GM19099 (cell line): ENCODE measurements around the gene AP2M1.

Experiments
- POLR2A ChIP-seq: IDR thresholded peaks from 3 replicates; pipeline ENCODE4 v1.6.1; 2011; ENCODE audit warnings: low read depth; ENCODE audit not compliant: insufficient read length; ENCODE audit errors: extremely low read depth

AP2M1 gene

GRCh38 chr3:184154885-184155643 is 19.6 kb upstream of the AP2M1 start, which contains the start of gene DVL3:
Gene DVL3, plus strand, starts transcription at chr3:184155377. Its CDS starts 259 bp downstream, at chr3:184155636.
- TF ChIP-seq POLR2A = no peak

DNA sequence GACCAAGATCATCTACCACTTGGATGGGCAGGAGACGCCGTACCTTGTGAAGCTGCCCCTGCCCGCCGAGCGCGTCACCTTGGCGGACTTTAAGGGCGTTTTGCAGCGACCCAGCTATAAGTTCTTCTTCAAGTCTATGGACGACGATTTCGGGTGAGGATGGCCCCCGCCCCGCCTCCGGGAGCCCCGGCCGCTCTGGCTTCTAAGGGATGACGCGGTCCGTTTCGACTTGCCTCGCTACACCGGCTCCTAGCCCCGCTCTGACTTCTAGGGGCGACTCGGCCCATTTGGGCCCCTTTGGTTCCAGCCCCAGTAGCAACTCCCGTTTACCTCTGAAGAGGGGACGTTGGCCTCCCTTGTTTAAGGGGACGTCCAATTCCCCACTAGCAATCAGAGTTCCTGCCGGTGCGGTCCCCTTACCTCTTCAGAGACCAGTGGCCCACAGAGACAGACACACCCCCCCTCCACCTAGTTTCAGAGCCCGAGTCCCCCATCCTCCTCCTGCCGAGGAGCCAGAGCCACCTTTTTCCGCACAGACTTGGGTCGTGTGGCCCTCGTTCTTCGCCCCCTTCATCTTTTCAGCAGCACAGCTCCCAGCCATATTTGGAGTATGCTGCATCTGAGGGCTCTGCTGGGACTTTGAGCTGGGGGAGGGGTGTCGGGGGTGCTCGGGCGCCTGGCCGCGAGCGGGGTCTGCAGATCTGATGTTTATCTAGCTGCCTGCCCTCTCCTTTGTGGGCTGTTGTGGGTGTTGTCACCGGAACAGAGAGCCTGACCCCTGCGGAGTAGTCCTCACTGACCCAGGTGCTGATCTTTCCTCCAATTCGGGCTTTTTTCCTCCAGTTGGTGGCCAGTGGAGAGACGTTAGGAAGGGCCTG is 18.8 kb upstream of the AP2M1 start:
- TF ChIP-seq POLR2A = no peak

- no peak for TF ChIP-seq POLR2A
Measured at GRCh38 chr3:184156522-184156955, 18.1 kb upstream of the AP2M1 start.

- TF ChIP-seq POLR2A = no peak
Measured at GRCh38 chr3:184157206-184157605, 17.4 kb upstream of the AP2M1 start.

DNA sequence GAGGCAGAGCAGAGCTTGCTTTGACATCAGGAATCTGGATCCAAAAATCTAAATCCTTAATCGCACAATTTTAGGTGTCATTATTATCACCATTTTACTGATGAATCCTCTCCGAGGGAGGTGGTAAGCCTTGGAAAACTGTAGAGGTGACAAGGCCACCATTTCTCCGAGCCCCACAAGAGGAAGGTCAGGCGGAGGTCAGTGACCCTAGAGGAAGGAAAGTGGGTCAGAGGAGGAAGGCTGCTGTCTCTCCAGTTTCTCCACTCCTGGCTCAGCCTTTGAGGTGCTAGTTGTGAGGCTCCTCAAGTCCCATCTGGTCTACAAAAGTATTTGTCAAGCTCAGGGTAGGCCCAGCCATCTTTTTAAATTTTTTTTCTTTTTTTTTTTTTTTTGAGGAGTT is 16.3 kb upstream of the AP2M1 start:
- no peak for TF ChIP-seq POLR2A

DNA sequence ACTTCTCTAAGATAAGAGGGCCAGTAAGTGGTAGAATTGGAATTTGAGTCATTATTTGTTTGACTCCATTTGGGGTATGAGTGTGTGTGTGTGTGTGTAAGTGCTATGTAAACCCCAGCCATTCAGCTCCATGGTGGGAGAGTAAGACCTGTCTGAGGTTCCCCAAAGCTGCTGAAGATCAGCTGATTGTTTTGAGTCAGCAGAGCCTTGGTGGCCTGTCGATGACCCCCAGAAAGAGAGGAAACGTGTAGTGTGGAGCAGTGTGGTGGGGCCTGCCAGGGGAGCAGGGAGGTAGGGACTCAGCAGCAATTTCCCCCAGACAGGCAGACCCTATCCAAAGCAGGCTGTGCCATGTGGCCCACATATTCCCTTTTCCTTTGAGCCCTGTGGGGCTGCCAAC is 14.2 kb upstream of the AP2M1 start:
- TF ChIP-seq POLR2A = no peak

- TF ChIP-seq POLR2A = no peak
Measured at GRCh38 chr3:184164648-184165330, 9.9 kb upstream of the AP2M1 start.

DNA sequence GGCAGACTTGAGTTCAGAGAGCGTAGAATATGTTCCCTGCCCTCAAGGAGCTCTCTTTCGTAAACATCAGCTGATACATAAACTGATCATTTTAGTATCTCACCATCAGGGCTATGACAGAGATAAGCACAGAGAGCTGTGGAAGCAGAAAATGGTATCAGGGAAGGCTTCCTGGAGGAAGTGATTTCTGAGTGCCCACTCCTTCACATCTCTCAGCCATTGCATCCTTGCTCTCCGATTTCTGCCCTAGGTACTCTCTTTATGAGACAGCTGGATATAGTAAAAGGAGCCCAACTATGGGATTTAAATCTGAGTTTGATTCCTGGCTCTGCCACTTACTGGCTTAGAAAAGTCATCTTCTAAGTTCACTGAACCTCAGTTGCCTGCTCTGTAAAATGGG is 9.1 kb upstream of the AP2M1 start:
- no peak for TF ChIP-seq POLR2A

GRCh38 chr3:184166671-184167070 is 8.0 kb upstream of the AP2M1 start:
- TF ChIP-seq POLR2A = no peak

DNA sequence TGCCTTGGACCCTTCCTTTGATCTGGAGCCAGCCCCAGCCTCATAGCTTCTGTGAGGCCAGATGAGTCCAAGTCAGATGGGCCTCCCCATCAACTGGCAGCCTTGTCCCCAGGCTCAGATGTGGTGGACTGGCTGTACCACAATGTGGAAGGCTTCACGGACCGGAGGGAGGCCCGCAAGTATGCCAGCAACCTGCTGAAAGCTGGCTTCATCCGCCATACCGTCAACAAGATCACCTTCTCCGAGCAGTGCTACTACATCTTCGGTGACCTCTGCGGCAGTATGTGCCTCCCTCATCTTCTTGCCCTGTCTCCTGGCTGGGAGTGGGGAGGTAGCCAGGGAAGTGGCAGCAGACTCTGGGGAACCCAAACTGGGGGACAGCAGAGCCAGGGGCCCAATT is 6.9 kb upstream of the AP2M1 start:
- no peak for TF ChIP-seq POLR2A

GRCh38 chr3:184168363-184169120 is 6.1 kb upstream of the AP2M1 start:
- no peak for TF ChIP-seq POLR2A

- no peak for TF ChIP-seq POLR2A
Measured at GRCh38 chr3:184169896-184170875, 4.5 kb upstream of the AP2M1 start.

DNA sequence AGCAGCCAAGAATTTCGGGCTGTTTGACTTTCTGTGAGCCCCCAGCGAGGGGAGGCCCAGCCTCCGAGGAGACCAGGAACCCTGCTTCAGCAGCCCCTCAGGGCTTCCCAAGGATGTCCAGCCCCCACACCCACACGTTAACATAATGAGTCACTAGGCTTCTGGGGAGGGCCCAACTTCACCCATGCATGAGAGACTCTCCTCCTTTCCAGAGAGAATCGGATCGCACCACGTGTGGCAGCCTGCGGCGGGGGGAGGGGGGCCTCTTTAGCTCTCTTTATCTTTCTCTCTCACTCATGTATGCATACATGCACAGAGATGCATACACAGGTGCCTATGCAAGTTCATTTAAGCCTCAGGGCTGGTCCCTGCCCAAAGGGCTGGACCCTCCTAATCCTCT is 3.1 kb upstream of the AP2M1 start:
- TF ChIP-seq POLR2A = no peak

DNA sequence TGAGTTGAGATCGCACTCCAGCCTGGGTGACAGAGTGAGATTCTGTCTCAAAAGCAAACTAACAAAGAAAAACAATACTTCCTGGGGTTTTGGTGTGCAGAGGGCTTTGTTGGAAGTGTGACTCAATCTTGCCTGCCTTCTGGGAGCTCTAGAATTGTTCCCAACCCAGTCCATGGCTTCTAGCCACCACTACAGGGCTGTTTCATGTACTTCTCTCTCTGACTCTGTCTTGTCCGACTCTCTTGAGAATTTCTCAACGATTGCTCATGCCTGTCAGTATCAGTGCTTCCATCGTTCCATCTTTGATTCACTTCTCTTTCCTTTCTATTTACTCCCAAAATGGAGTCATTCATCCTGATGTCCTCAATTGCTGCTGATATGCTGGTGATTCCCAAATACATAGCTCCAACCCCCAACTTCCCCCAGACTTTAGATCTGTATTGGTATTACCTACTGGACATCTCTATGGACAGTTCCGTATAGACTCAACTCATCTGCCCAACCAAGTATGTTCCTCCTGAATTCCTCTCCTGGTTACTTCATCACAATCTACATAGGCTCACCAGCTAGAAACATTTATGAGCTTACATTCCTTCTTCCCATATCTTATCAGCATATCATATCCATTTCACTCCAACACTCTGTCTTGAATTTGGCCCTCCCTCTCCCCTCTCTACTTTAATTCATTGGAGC is 1.8 kb upstream of the AP2M1 start:
- no peak for TF ChIP-seq POLR2A

GRCh38 chr3:184173374-184173722 is 1.3 kb upstream of the AP2M1 start:
- TF ChIP-seq POLR2A = no peak
